CD14-positive monocyte (primary cell): ENCODE data around the gene KCNE1. TPM values are rescaled to one million over a fixed set of nuclear protein-coding genes. Genes with fewer than 3 reads are reported as not detected.

Experiments used
- DNase-seq, 3 donors: peaks; one replicate each; pipeline ENCODE4 v3.0.0-alpha.2; 2011 to 2022
- H2AFZ ChIP-seq: 2 replicates; pipeline ENCODE4 v1.6.0; 2012; ENCODE audit warnings: mild to moderate bottlenecking, low read depth, low read length, inconsistent platforms; ENCODE audit not compliant: insufficient read depth, poor library complexity, severe bottlenecking
- H3K27ac ChIP-seq, 2 donors: 1 replicate in 1 of 2; 2 replicates in 1 of 2; pipeline ENCODE4 v1.5.1; 2012 to 2013; ENCODE audit warnings: low read length in 2 of 2, control low read depth in 1 of 2, inconsistent platforms in 1 of 2, low read depth in 1 of 2, mild to moderate bottlenecking in 1 of 2
- H3K27me3 ChIP-seq, 2 donors: one replicate each; pipeline versions ENCODE4 v1.6.0 to v1.6.1; 2011 to 2013; ENCODE audit warnings: low read length in 2 of 2; ENCODE audit not compliant: control insufficient read depth in 2 of 2, insufficient read depth in 2 of 2
- H3K36me3 ChIP-seq, 2 donors: replicated peaks in 1 of 2; 1 replicate in 1 of 2; 2 replicates in 1 of 2; pipeline versions ENCODE4 v1.5.1 to v1.6.1; 2012 to 2013; ENCODE audit warnings: low read length in 2 of 2, control low read depth in 1 of 2, inconsistent platforms in 1 of 2, mild to moderate bottlenecking in 1 of 2; ENCODE audit not compliant: insufficient read depth in 2 of 2, control insufficient read depth in 1 of 2
- H3K4me1 ChIP-seq, 2 donors: 1 replicate in 1 of 2; 2 replicates in 1 of 2; pipeline versions ENCODE4 v1.5.1 to v1.6.1; 2012 to 2013; ENCODE audit warnings: low read length in 2 of 2, control low read depth in 1 of 2, inconsistent platforms in 1 of 2, mild to moderate bottlenecking in 1 of 2, moderate library complexity in 1 of 2; ENCODE audit not compliant: insufficient read depth in 2 of 2, control insufficient read depth in 1 of 2
- H3K4me2 ChIP-seq: replicated peaks from 2 replicates; pipeline ENCODE3; 2012; ENCODE audit warnings: low read length, moderate library complexity, mild to moderate bottlenecking; ENCODE audit not compliant: poor library complexity, severe bottlenecking; ENCODE audit errors: extremely low read depth
- H3K4me3 ChIP-seq, 3 experiments: fragments of 200-600 bp in 1 of 3; sonication (generic) in 1 of 3; replicated peaks in 1 of 3; 1 replicate in 2 of 3; 2 replicates in 1 of 3; pipeline ENCODE4 v1.5.1; 2011 to 2013; ENCODE audit warnings: low read length in 3 of 3, mild to moderate bottlenecking in 3 of 3, control low read depth in 2 of 3, low read depth in 2 of 3, inconsistent platforms in 1 of 3, moderate library complexity in 1 of 3
- H3K79me2 ChIP-seq: 2 replicates; pipeline ENCODE4 v1.6.0; 2012; ENCODE audit warnings: mild to moderate bottlenecking, control low read depth, inconsistent platforms, low read length, moderate library complexity; ENCODE audit not compliant: insufficient read depth
- H3K9ac ChIP-seq: 2 replicates; pipeline ENCODE4 v1.6.0; 2017; ENCODE audit warnings: low read length, mild to moderate bottlenecking; ENCODE audit not compliant: insufficient read depth, poor library complexity, severe bottlenecking
- H3K9me3 ChIP-seq, 2 donors: replicated peaks in 1 of 2; 1 replicate in 1 of 2; 2 replicates in 1 of 2; pipeline versions ENCODE4 v1.5.1 to v1.6.1; 2012 to 2013; ENCODE audit warnings: low read length in 2 of 2, control low read depth in 1 of 2; ENCODE audit not compliant: control insufficient read depth in 1 of 2, insufficient read depth in 1 of 2
- H4K20me1 ChIP-seq: 2 replicates; pipeline ENCODE4 v1.6.0; 2012; ENCODE audit warnings: mild to moderate bottlenecking, low read length, control low read depth, moderate library complexity; ENCODE audit not compliant: insufficient read depth
- H3K27ac Mint-ChIP-seq, 7 donors: one replicate each; pipeline ENCODE4 v1.8.0; 2020; ENCODE audit warnings: mild to moderate bottlenecking in 7 of 7, mixed read lengths in 7 of 7, moderate library complexity in 6 of 7, inconsistent platforms in 2 of 7
- H3K27me3 Mint-ChIP-seq, 3 donors: one replicate each; pipeline ENCODE4 v1.8.0; 2021 to 2022; ENCODE audit warnings: low read depth in 3 of 3, mild to moderate bottlenecking in 3 of 3, mixed read lengths in 3 of 3, moderate library complexity in 3 of 3, inconsistent platforms in 1 of 3
- H3K36me3 Mint-ChIP-seq, 2 donors: one replicate each; pipeline ENCODE4 v1.8.0; 2020; ENCODE audit warnings: mixed read lengths in 2 of 2, inconsistent platforms in 1 of 2, mild to moderate bottlenecking in 1 of 2
- H3K4me1 Mint-ChIP-seq: one replicate; pipeline ENCODE4 v1.8.0; 2020; ENCODE audit warnings: mild to moderate bottlenecking, mixed read lengths
- H3K4me3 Mint-ChIP-seq, 2 donors: one replicate each; pipeline ENCODE4 v1.8.0; 2020; ENCODE audit warnings: mild to moderate bottlenecking in 2 of 2, mixed read lengths in 2 of 2, moderate library complexity in 1 of 2
- H3K9me3 Mint-ChIP-seq, 7 donors: one replicate each; pipeline ENCODE4 v1.8.0; 2020 to 2022; ENCODE audit warnings: mixed read lengths in 7 of 7, mild to moderate bottlenecking in 6 of 7, moderate library complexity in 6 of 7, inconsistent platforms in 2 of 7
- WGBS: methylation state at CpG from one replicate; pipeline ENCODE4 v1.1.5; 2013; ENCODE audit warnings: missing lambda C conversion rate; ENCODE audit not compliant: insufficient coverage; 5-methylcytosine and 5-hydroxymethylcytosine counted together
- intact Hi-C, 2 donors: fragments of 100-400 bp; cut with micrococcal nuclease; formaldehyde crosslinking; loops; one replicate each; pipeline versions ENCODE4 v1.15.0 to v1.15.1; 2023
- polyA plus RNA-seq, 3 donors: library from polyadenylated mRNA; depleted of rRNA in 1 of 3; unstranded in 2 of 3; stranded (reverse) in 1 of 3; fragments of 300-500 nt in 2 of 3; fragments of >200 nt in 1 of 3; fragmentation: Illumina TruSeq in 2 of 3; gene quantifications; 1 replicate in 2 of 3; 2 replicates in 1 of 3; pipeline ENCODE4 v1.2.3, GENCODE V29; 2012 to 2021
- TF ChIP-seq, protein P1 (sequence below): fragments of 200-600 bp; IDR thresholded peaks from one replicate; pipeline ENCODE4 v1.8.0; 2022; ENCODE audit warnings: antibody characterized with exemption, mild to moderate bottlenecking

The KCNE1 gene
- polyA plus RNA-seq, 3 donors, result 1.5 to 15.9 (median 3.2) TPM

GRCh38 chr21:34543017-34543416 is 31.0 kb upstream of the KCNE1 start:
- Mint-ChIP-seq H3K27me3 (peaks cover 0 to 6% (median 0%) of the 10 kb centered on the region in 3 donors), H3K9me3 (peaks cover 4 to 7% (median 5%) of the 10 kb centered on the region in 7 donors), H3K27ac (peak overlapping the region; percentile 60 to 96 (median 82)), H3K36me3 (peaks cover 3 to 12% of the 10 kb centered on the region in 2 donors), H3K4me3 (no peak overlapping the region), H3K4me1 (peaks cover 60% of the 10 kb centered on the region)
- peaks cover 57% of the 10 kb centered on the region in 2 donors for H3K4me1 ChIP-seq
- no peak overlapping the region for H3K4me2 ChIP-seq
- H3K27me3 ChIP-seq, result no peaks in the 10 kb centered on the region
- no peak overlapping the region for H3K4me3 ChIP-seq
- no peaks in the 10 kb centered on the region for H4K20me1 ChIP-seq
- WGBS, result 93% methylated on average over 3 of the region's 3 CpGs
- peaks cover 0 to 4% of the 10 kb centered on the region in 2 donors for H3K9me3 ChIP-seq
- intact Hi-C loops, result no loop called here
- H3K27ac ChIP-seq, result peak overlapping the region in 1 of 2 donors; percentile 92
- no peak overlapping the region for H2AFZ ChIP-seq
- H3K79me2 ChIP-seq, result peaks cover 54% of the 10 kb centered on the region
- no peaks in the 10 kb centered on the region for H3K36me3 ChIP-seq
- no peak for DNase-seq
- TF ChIP-seq, protein P1, sequence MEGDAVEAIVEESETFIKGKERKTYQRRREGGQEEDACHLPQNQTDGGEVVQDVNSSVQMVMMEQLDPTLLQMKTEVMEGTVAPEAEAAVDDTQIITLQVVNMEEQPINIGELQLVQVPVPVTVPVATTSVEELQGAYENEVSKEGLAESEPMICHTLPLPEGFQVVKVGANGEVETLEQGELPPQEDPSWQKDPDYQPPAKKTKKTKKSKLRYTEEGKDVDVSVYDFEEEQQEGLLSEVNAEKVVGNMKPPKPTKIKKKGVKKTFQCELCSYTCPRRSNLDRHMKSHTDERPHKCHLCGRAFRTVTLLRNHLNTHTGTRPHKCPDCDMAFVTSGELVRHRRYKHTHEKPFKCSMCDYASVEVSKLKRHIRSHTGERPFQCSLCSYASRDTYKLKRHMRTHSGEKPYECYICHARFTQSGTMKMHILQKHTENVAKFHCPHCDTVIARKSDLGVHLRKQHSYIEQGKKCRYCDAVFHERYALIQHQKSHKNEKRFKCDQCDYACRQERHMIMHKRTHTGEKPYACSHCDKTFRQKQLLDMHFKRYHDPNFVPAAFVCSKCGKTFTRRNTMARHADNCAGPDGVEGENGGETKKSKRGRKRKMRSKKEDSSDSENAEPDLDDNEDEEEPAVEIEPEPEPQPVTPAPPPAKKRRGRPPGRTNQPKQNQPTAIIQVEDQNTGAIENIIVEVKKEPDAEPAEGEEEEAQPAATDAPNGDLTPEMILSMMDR, result no peak
- no peak overlapping the region for H3K9ac ChIP-seq

DNA sequence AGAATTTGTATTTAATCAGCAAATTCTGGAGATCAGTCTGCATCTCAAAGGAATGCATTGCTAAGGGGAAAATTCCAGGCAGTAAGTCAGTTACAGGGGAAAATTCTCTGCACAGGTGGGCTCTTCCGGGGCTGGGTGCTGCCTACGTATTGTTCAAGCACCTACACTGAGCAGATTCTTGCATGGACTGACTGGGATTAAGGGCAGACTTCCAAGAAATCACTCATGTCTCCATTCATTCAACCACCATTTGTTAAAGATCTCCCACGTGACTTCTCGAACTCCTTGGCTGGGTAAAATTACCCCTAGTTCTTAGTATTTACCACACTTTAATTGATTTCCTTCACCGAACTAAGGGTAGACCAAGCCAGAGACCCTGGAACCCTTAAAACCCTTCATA is 28.2 kb upstream of the KCNE1 start:
- peaks cover 44% of the 10 kb centered on the region for H3K79me2 ChIP-seq
- H4K20me1 ChIP-seq, result no peaks in the 10 kb centered on the region
- peaks cover 60% of the 10 kb centered on the region for H3K4me1 Mint-ChIP-seq
- H3K36me3 Mint-ChIP-seq, result peaks cover 5 to 19% of the 10 kb centered on the region in 2 donors
- no peaks in the 10 kb centered on the region for H3K27me3 ChIP-seq
- no peak for DNase-seq
- H3K4me2 ChIP-seq, result no peak overlapping the region
- H3K36me3 ChIP-seq, result no peaks in the 10 kb centered on the region
- H3K4me3 ChIP-seq, result no peak overlapping the region
- peaks cover 60 to 61% of the 10 kb centered on the region in 2 donors for H3K4me1 ChIP-seq
- peaks cover 4 to 7% (median 5%) of the 10 kb centered on the region in 7 donors for H3K9me3 Mint-ChIP-seq
- H3K9me3 ChIP-seq, result peaks cover 0 to 4% of the 10 kb centered on the region in 2 donors
- intact Hi-C loops, result no loop called here
- H3K27ac Mint-ChIP-seq, result peak overlapping the region in 1 of 7 donors; percentile 62
- TF ChIP-seq, protein P1, result no peak
- peaks cover 0 to 4% (median 0%) of the 10 kb centered on the region in 3 donors for H3K27me3 Mint-ChIP-seq
- H2AFZ ChIP-seq, result no peak overlapping the region
- H3K4me3 Mint-ChIP-seq, result no peak overlapping the region
- no peak overlapping the region for H3K27ac ChIP-seq
- no peak overlapping the region for H3K9ac ChIP-seq
- 95% methylated on average over 4 of the region's 5 CpGs for WGBS
